Pancreas (tissue), 10 donors: ENCODE data around the gene RPTOR. TPM values are rescaled to one million over a fixed set of nuclear protein-coding genes. Genes with fewer than 3 reads are reported as not detected.
A peak's percentile ranks its signal among the peaks of the same experiment; 100 is the strongest.

Experiments
- ATAC-seq, 4 donors: fragments of 200-7000 bp; cut with Tn5 transposase; one replicate each; pipeline versions ENCODE4 v1.8.0 to v1.9.1; 2020; ENCODE audit warnings: mild to moderate bottlenecking in 4 of 4, moderate library complexity in 4 of 4
- DNase-seq, 6 donors: peaks; one replicate each; pipeline ENCODE4 v3.0.0-alpha.2; 2020
- FAIRE-seq: peaks from 2 replicates; lab custom pipeline; 2012; peaks lifted over from hg19 to GRCh38; lab: Jason Lieb, UNC
- H3K27ac ChIP-seq, 4 donors: fragments of 200-600 bp; sonication (generic); 1 replicate in 3 of 4; 2 replicates in 1 of 4; pipeline versions ENCODE4 v1.5.0 to v1.8.0; 2020
- H3K27me3 ChIP-seq, 4 donors: fragments of 200-600 bp; one replicate each; pipeline ENCODE4 v1.8.0; 2021
- H3K36me3 ChIP-seq, 3 donors: fragments of 200-600 bp; sonication (generic) in 1 of 3; one replicate each; pipeline versions ENCODE4 v1.5.0 to v1.8.0; 2020 to 2021
- H3K4me1 ChIP-seq, 3 donors: fragments of 200-600 bp; one replicate each; pipeline ENCODE4 v1.8.0; 2021
- H3K4me3 ChIP-seq, 4 donors: fragments of 200-600 bp; sonication (generic) in 2 of 4; one replicate each; pipeline versions ENCODE4 v1.5.0 to v1.8.0; 2020 to 2021
- H3K9me3 ChIP-seq, 4 donors: fragments of 200-600 bp; one replicate each; pipeline ENCODE4 v1.8.0; 2021
- WGBS, 2 donors: extraction: QIAGEN DNeasy Blood & Tissue Kit; methylation state at CpG; one replicate each; pipeline ENCODE4 v1.1.7; 2013; 5-methylcytosine and 5-hydroxymethylcytosine counted together
- intact Hi-C, 3 donors: fragments of 100-400 bp; cut with DNase I; formaldehyde crosslinking; loops; one replicate each; pipeline versions ENCODE4 v1.11.1 to v1.14.2; 2022
- polyA plus RNA-seq, 2 donors: library from polyadenylated mRNA; stranded (reverse); fragments of 200-250 nt; gene quantifications; one replicate each; pipeline ENCODE4 v1.2.3, GENCODE V29; 2013
- total RNA-seq, 6 donors: library from RNA; stranded (reverse); fragmentation: NEBNext Ultra II Directional in 4 of 6; extraction: Animal tissue kit (Norgen Biotek cat#: 25700) in 4 of 6; gene quantifications; one replicate each; pipeline versions ENCODE4 v1.2.1 to v1.2.4, GENCODE V29; 2021 to 2023
- TF ChIP-seq, protein P1 (sequence below), 4 donors: fragments of 200-600 bp; sonication (generic) in 3 of 4; IDR thresholded peaks; one replicate each; pipeline versions ENCODE4 v1.5.0 to v1.8.0; 2021; ENCODE audit warnings: antibody characterized with exemption in 4 of 4
- donor health status: healthy with polysubstance abuse.
- donor health status: DM: no; HTN: no; CAD: no; lungs with moderate emphysema.
- donor health status: DM: no; HTN: no; CAD: no.
- donor health status: control.
- donor health status: control.
- donor health status: Bipolar disorder and iron deficiency.
- donor health status: DM: yes; HTN: yes; CAD: no.
- donor health status: DM: no; HTN: no; CAD: no.
- donor health status: DM: no; HTN: no; CAD: no.
- donor health status: DM: yes; HTN: yes; CAD: no.

The RPTOR gene
- total and polyA plus RNA-seq, 8 donors, result 5.0 to 18.9 (median 13.2) TPM

DNA sequence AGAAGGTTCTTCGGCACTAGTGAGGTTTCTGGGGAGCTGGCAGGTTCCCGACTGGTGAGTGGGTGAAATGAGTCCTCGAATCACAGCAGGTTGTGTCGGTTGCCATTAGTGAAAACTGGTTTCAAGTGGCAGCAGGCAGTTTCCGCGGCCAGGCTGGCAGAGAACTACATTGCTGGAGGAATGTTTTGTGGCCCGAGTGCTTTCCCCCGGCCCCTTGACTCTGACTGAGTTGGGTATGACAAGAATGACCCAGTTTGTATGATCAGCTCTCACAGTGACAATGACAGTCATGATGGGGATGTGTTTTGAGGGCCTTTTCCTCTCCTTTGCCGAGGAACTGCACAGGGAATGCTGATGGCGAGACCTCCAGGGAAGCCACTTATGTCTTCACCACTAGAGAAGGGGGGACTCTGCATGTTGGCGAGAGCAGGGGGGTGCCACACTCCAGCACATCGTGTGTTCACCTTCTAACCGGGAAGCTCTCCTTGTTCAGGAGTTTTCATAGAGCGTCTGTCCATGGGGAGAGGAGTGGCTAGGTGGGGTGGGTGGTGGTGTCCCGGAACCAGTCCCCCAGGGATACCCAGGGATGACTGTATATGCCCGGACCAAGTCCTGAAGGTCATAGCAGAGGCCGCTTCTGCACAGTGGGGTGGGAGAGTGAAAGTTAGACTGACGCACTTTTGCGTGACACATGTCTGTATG is 241.0 kb downstream of the RPTOR start:
- Histone ChIP-seq H3K27ac (no peak overlapping the region), H3K36me3 (no peaks in the 10 kb centered on the region), H3K27me3 (no peaks in the 10 kb centered on the region), H3K9me3 (no peaks in the 10 kb centered on the region), H3K4me3 (no peak overlapping the region), H3K4me1 (no peaks in the 10 kb centered on the region)
- no peak for FAIRE-seq
- ATAC-seq, result no peak
- TF ChIP-seq, protein P1, sequence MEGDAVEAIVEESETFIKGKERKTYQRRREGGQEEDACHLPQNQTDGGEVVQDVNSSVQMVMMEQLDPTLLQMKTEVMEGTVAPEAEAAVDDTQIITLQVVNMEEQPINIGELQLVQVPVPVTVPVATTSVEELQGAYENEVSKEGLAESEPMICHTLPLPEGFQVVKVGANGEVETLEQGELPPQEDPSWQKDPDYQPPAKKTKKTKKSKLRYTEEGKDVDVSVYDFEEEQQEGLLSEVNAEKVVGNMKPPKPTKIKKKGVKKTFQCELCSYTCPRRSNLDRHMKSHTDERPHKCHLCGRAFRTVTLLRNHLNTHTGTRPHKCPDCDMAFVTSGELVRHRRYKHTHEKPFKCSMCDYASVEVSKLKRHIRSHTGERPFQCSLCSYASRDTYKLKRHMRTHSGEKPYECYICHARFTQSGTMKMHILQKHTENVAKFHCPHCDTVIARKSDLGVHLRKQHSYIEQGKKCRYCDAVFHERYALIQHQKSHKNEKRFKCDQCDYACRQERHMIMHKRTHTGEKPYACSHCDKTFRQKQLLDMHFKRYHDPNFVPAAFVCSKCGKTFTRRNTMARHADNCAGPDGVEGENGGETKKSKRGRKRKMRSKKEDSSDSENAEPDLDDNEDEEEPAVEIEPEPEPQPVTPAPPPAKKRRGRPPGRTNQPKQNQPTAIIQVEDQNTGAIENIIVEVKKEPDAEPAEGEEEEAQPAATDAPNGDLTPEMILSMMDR (IDR thresholded peaks at IDR 0.05), result no peak
- intact Hi-C loops, result no loop called here
- 92 to 93% methylated on average over 18 to 19 of the region's 19 CpGs for WGBS, 2 donors
- peak in 1 of 6 donors; percentile 17 for DNase-seq

GRCh38 chr17:80786470-80786869 is 241.8 kb downstream of the RPTOR start:
- DNase-seq, result peak in 1 of 6 donors; percentile 18
- TF ChIP-seq, protein P1 (IDR thresholded peaks at IDR 0.05), result no peak
- Histone ChIP-seq H3K4me3 (no peak overlapping the region), H3K9me3 (no peaks in the 10 kb centered on the region), H3K27me3 (no peaks in the 10 kb centered on the region), H3K4me1 (no peaks in the 10 kb centered on the region), H3K27ac (no peak overlapping the region), H3K36me3 (no peaks in the 10 kb centered on the region)
- ATAC-seq, result no peak
- WGBS, 2 donors, result 95 to 96% methylated on average over 9 of the region's 9 CpGs
- intact Hi-C loops, result no loop called here
- FAIRE-seq, result no peak

GRCh38 chr17:80786887-80787286 is 242.2 kb downstream of the RPTOR start:
- DNase-seq, result peak in 1 of 6 donors; percentile 14
- intact Hi-C loops, result no loop called here
- TF ChIP-seq, protein P1 (IDR thresholded peaks at IDR 0.05), result no peak
- Histone ChIP-seq H3K36me3 (no peaks in the 10 kb centered on the region), H3K4me3 (no peak overlapping the region), H3K4me1 (no peaks in the 10 kb centered on the region), H3K27me3 (no peaks in the 10 kb centered on the region), H3K27ac (no peak overlapping the region), H3K9me3 (no peaks in the 10 kb centered on the region)
- no peak for ATAC-seq
- 97 to 98% methylated on average over 8 of the region's 8 CpGs for WGBS, 2 donors
- no peak for FAIRE-seq

GRCh38 chr17:80787881-80788280 is 243.2 kb downstream of the RPTOR start:
- TF ChIP-seq, protein P1 (IDR thresholded peaks at IDR 0.05), result no peak
- WGBS, 2 donors, result 91 to 96% methylated on average over 3 of the region's 3 CpGs
- no peaks in the 10 kb centered on the region for H3K9me3 ChIP-seq
- no peaks in the 10 kb centered on the region for H3K4me1 ChIP-seq
- no peak for FAIRE-seq
- no peak for ATAC-seq
- no peak for DNase-seq
- no peaks in the 10 kb centered on the region for H3K36me3 ChIP-seq
- H3K27ac ChIP-seq, result no peak overlapping the region
- no peaks in the 10 kb centered on the region for H3K27me3 ChIP-seq
- intact Hi-C loops, result no loop called here
- no peak overlapping the region for H3K4me3 ChIP-seq

DNA sequence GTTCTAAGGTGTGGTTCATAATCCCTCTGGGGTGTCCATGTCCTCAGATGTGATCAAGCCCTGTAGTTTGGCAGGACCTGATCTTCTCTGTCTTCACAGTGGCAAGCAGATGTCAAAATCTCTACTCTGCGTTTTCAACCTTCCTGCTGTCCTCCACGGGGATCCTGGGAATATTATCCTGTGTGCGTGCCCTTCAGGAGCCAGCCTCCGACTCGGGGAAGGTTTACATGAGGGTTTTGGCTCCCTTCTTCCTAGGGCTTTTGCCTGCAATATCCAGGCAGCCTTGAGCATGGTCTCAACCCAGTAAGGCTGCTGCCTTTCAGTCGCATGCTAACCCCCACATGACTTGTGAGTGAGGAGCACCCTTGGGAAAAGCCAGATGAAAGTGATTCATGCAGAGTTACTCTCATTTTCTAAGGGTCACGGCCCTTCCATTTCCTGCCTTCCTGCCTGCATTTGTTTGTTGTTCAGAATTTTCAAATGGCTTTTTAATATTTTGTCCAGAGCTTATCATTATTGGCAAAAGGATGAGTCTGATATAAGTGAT is 244.8 kb downstream of the RPTOR start:
- Histone ChIP-seq H3K27me3 (no peaks in the 10 kb centered on the region), H3K4me3 (no peak overlapping the region), H3K36me3 (no peaks in the 10 kb centered on the region), H3K4me1 (no peaks in the 10 kb centered on the region), H3K27ac (no peak overlapping the region), H3K9me3 (no peaks in the 10 kb centered on the region)
- TF ChIP-seq, protein P1 (IDR thresholded peaks at IDR 0.05), result no peak
- no peak for FAIRE-seq
- DNase-seq, result peak in 1 of 6 donors; percentile 6
- ATAC-seq, result peak in 3 of 4 donors; percentile 31 to 65 (median 36)
- intact Hi-C loops, result no loop called here
- WGBS, 2 donors, result 79 to 80% methylated on average over 7 of the region's 7 CpGs
